ENCODE data around the gene CLDN24. TPM values are rescaled to one million over a fixed set of nuclear protein-coding genes. Genes with fewer than 3 reads are reported as not detected.
"Not testable (repeated sequence)": the region's sequence is repeated elsewhere in the genome, so short reads cannot be mapped to it uniquely, and the experiment has no call there.

CLDN24 gene
- total RNA-seq, 1 donor from 2014 or later: not detected

DNA sequence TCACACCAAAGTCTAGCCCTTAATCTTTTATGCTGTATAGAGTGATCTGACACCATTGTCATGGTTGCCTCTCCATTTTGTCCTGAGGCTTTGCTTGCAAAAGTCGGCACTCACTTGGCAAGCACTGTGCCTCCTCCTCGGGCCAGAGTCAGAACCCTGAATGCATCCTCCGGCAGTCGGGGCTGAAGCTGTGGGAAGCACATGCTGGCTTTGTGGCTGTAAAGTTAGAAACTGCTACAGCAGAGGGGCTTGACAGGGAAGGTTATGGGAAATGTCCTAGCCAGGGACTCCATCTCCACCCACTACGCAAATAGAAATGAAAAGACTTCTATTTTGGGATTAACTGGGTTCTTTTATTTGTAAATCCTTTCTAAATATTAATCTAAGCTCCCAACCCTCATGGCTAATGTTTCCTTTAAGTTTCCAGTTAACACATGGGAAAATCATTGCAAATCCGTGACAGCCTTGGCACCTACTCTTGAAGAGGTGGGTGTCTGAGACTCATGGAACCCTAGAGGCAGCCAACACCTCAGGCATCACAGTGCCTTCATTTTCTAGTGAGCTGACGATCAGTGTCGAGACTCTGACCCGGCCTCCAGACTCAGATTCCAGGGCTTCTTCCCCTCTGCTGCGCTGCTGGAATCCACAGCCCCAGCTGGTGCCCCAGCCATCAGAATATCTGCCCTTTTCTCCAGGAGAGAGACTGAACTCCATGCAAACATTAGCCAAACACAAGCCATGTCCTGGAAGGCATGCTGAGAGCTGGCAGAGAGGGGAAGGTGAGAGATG, 7.9 kb upstream of the CLDN24 start:
- DNase-seq (ENCODE audit: low read depth): no peak
- TF ChIP-seq CTCF (IDR thresholded peaks at IDR 0.05; ENCODE audit: insufficient read depth, low read length, poor library complexity, severe bottlenecking): no peak
- Histone ChIP-seq H3K4me3 (ENCODE audit: low read depth, low read length) (no peak overlapping the region), H3K27me3 (ENCODE audit: control insufficient read depth, insufficient read depth, low read length) (no peaks in the 10 kb centered on the region), H3K36me3 (ENCODE audit: control insufficient read depth, insufficient read depth, low read length) (no peaks in the 10 kb centered on the region)

GRCh38 chr4:183329244-183329643, 7.0 kb upstream of the CLDN24 start:
- Histone ChIP-seq H3K27me3 (ENCODE audit: control insufficient read depth, insufficient read depth, low read length) (no peaks in the 10 kb centered on the region), H3K4me3 (ENCODE audit: low read depth, low read length) (no peak overlapping the region), H3K36me3 (ENCODE audit: control insufficient read depth, insufficient read depth, low read length) (no peaks in the 10 kb centered on the region)
- no peak for DNase-seq (ENCODE audit: low read depth)
- no peak for TF ChIP-seq CTCF (IDR thresholded peaks at IDR 0.05; ENCODE audit: insufficient read depth, low read length, poor library complexity, severe bottlenecking)

- no peak overlapping the region for H3K4me3 ChIP-seq (ENCODE audit: low read depth, low read length)
- no peak for DNase-seq (ENCODE audit: low read depth)
- no peaks in the 10 kb centered on the region for H3K36me3 ChIP-seq (ENCODE audit: control insufficient read depth, insufficient read depth, low read length)
- TF ChIP-seq CTCF (IDR thresholded peaks at IDR 0.05; ENCODE audit: insufficient read depth, low read length, poor library complexity, severe bottlenecking): no peak
- H3K27me3 ChIP-seq (ENCODE audit: control insufficient read depth, insufficient read depth, low read length): no peaks in the 10 kb centered on the region
Measured at GRCh38 chr4:183328832-183329231, 6.6 kb upstream of the CLDN24 start.

- Histone ChIP-seq H3K4me3 (ENCODE audit: low read depth, low read length) (no peak overlapping the region), H3K27me3 (ENCODE audit: control insufficient read depth, insufficient read depth, low read length) (no peaks in the 10 kb centered on the region), H3K36me3 (ENCODE audit: control insufficient read depth, insufficient read depth, low read length) (no peaks in the 10 kb centered on the region)
- DNase-seq (ENCODE audit: low read depth): no peak
- TF ChIP-seq CTCF (IDR thresholded peaks at IDR 0.05; ENCODE audit: insufficient read depth, low read length, poor library complexity, severe bottlenecking): no peak
Measured at GRCh38 chr4:183327827-183328226, 5.6 kb upstream of the CLDN24 start.

DNA sequence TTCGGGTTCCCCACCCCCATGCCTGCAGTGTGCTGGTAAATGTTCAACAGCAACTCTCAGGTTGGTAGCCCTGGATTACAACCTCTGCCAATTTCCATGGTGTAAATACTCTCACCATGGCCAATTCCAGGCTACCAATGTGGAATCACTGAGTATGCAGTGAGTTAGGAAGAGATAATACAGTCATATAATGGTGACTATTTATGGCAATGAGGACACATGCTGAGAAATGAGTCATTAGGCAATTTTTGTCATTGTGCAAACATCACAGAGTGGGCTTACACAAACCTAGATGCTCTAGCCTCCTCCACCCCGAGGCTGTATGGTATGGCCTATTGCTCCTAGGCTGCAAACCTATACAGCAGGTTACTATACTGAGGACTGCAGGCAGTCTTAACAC, 4.6 kb upstream of the CLDN24 start:
- H3K27me3 ChIP-seq (ENCODE audit: control insufficient read depth, insufficient read depth, low read length): no peaks in the 10 kb centered on the region
- no peak for TF ChIP-seq CTCF (IDR thresholded peaks at IDR 0.05; ENCODE audit: insufficient read depth, low read length, poor library complexity, severe bottlenecking)
- no peaks in the 10 kb centered on the region for H3K36me3 ChIP-seq (ENCODE audit: control insufficient read depth, insufficient read depth, low read length)
- DNase-seq (ENCODE audit: low read depth): no peak
- no peak overlapping the region for H3K4me3 ChIP-seq (ENCODE audit: low read depth, low read length)

DNA sequence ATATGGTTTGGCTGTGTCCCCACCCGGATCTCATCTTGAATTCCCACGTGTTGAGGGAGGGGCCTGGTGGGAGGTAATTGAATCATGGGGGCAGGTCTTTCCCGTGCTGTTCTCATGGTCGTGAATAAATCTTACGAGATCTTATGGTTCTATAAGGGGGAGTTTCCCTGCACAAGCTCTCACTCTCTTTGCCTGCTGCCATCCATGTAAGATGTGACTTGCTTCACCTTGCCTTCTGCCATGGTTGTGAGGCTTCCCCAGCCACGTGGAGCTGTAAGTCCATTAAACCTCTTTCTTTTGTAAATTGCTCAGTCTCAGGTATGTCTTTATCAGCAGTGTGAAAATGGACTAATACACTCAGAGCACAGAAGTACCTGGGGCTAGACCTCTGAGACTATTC, 4.2 kb upstream of the CLDN24 start:
- not testable (repeated sequence) for DNase-seq (ENCODE audit: low read depth); H3K36me3 ChIP-seq (ENCODE audit: control insufficient read depth, insufficient read depth, low read length); H3K4me3 ChIP-seq (ENCODE audit: low read depth, low read length); H3K27me3 ChIP-seq (ENCODE audit: control insufficient read depth, insufficient read depth, low read length)
